Measurements from ENCODE around the gene ALPK1. TPM values are rescaled to one million over a fixed set of nuclear protein-coding genes. Genes with fewer than 3 reads are reported as not detected.

Gene ALPK1
- total and polyA plus RNA-seq, 2 of the 8 experiments (the other 6 are each of a cell fraction or from before 2014, with no cell fraction given), result 0.08 to 0.43 TPM

DNA sequence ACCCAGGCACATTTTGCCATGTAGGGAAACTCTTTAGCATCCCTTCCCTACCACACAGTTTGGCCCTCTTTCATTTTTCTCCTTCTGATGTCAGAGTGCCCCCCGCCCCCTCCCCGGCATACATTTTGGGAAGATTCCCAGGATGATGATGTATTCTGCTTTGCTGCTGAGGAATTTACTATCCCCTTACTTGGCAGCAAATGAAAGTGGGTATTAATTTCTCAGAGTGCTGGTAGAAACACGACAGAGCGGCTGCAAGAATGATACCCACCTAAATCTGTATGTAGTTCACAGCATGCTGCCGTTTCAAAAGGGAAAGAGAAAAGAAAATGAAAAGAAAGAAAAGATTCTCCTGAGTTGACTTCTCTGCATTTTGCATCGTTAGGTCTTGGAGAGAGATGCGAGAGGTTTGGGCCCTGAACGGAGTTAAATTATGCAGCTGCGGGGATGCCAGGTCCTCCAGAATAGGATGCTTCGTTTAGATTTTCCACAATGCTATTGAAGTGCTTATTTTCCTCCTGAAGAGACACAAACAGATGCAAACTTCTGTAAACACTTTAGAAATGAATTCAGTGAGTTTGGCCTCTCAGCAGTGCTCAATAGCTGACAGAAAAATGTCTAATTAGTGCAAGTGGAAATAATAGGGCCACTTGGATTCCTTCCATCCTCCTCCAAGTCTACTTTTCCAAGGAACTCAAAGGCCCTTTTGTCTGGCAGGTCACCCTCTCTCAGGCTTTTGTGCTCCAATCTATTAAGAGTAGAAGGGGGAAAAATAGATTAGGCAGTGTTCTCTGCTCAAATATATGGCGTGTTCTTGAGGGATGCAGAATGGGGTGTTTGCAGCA lies 106.2 kb downstream of the ALPK1 start (continued):
- TF ChIP-seq, protein P1, sequence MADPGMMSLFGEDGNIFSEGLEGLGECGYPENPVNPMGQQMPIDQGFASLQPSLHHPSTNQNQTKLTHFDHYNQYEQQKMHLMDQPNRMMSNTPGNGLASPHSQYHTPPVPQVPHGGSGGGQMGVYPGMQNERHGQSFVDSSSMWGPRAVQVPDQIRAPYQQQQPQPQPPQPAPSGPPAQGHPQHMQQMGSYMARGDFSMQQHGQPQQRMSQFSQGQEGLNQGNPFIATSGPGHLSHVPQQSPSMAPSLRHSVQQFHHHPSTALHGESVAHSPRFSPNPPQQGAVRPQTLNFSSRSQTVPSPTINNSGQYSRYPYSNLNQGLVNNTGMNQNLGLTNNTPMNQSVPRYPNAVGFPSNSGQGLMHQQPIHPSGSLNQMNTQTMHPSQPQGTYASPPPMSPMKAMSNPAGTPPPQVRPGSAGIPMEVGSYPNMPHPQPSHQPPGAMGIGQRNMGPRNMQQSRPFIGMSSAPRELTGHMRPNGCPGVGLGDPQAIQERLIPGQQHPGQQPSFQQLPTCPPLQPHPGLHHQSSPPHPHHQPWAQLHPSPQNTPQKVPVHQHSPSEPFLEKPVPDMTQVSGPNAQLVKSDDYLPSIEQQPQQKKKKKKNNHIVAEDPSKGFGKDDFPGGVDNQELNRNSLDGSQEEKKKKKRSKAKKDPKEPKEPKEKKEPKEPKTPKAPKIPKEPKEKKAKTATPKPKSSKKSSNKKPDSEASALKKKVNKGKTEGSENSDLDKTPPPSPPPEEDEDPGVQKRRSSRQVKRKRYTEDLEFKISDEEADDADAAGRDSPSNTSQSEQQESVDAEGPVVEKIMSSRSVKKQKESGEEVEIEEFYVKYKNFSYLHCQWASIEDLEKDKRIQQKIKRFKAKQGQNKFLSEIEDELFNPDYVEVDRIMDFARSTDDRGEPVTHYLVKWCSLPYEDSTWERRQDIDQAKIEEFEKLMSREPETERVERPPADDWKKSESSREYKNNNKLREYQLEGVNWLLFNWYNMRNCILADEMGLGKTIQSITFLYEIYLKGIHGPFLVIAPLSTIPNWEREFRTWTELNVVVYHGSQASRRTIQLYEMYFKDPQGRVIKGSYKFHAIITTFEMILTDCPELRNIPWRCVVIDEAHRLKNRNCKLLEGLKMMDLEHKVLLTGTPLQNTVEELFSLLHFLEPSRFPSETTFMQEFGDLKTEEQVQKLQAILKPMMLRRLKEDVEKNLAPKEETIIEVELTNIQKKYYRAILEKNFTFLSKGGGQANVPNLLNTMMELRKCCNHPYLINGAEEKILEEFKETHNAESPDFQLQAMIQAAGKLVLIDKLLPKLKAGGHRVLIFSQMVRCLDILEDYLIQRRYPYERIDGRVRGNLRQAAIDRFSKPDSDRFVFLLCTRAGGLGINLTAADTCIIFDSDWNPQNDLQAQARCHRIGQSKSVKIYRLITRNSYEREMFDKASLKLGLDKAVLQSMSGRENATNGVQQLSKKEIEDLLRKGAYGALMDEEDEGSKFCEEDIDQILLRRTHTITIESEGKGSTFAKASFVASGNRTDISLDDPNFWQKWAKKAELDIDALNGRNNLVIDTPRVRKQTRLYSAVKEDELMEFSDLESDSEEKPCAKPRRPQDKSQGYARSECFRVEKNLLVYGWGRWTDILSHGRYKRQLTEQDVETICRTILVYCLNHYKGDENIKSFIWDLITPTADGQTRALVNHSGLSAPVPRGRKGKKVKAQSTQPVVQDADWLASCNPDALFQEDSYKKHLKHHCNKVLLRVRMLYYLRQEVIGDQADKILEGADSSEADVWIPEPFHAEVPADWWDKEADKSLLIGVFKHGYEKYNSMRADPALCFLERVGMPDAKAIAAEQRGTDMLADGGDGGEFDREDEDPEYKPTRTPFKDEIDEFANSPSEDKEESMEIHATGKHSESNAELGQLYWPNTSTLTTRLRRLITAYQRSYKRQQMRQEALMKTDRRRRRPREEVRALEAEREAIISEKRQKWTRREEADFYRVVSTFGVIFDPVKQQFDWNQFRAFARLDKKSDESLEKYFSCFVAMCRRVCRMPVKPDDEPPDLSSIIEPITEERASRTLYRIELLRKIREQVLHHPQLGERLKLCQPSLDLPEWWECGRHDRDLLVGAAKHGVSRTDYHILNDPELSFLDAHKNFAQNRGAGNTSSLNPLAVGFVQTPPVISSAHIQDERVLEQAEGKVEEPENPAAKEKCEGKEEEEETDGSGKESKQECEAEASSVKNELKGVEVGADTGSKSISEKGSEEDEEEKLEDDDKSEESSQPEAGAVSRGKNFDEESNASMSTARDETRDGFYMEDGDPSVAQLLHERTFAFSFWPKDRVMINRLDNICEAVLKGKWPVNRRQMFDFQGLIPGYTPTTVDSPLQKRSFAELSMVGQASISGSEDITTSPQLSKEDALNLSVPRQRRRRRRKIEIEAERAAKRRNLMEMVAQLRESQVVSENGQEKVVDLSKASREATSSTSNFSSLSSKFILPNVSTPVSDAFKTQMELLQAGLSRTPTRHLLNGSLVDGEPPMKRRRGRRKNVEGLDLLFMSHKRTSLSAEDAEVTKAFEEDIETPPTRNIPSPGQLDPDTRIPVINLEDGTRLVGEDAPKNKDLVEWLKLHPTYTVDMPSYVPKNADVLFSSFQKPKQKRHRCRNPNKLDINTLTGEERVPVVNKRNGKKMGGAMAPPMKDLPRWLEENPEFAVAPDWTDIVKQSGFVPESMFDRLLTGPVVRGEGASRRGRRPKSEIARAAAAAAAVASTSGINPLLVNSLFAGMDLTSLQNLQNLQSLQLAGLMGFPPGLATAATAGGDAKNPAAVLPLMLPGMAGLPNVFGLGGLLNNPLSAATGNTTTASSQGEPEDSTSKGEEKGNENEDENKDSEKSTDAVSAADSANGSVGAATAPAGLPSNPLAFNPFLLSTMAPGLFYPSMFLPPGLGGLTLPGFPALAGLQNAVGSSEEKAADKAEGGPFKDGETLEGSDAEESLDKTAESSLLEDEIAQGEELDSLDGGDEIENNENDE (IDR thresholded peaks at IDR 0.05; ENCODE audit: insufficient replicate concordance, low read length), result no peak
- TF ChIP-seq CBX8 (IDR thresholded peaks at IDR 0.05; ENCODE audit: borderline replicate concordance, low read depth, low read length), result no peak
- no peak for TF ChIP-seq FOSL1 (IDR thresholded peaks at IDR 0.05; ENCODE audit: insufficient read depth, low read depth, low read length)
- TF ChIP-seq KDM5A (IDR thresholded peaks at IDR 0.05; ENCODE audit: low read length), result no peak
- TF ChIP-seq TAF1 (IDR thresholded peaks at IDR 0.05; ENCODE audit: low read depth, low read length), result no peak
- TF ChIP-seq SP2 (IDR thresholded peaks at IDR 0.05; ENCODE audit: low read length), result no peak
- no peak for TF ChIP-seq CHD2 (IDR thresholded peaks at IDR 0.05; ENCODE audit: low read length)
- no peak for TF ChIP-seq EZH2 (IDR thresholded peaks at IDR 0.05; ENCODE audit: low read depth, low read length, severe bottlenecking)
- no peak for TF ChIP-seq HDAC6 (IDR thresholded peaks at IDR 0.05; ENCODE audit: low read depth, low read length)
- TF ChIP-seq JUN (IDR thresholded peaks at IDR 0.05; ENCODE audit: low read depth, low read length), result no peak
- no peak for TF ChIP-seq CREB1 (IDR thresholded peaks at IDR 0.05)
